GM21515 (cell line): ENCODE measurements around the gene TMED3.

Experiments used
- ATAC-seq: cut with Tn5 transposase; IDR thresholded peaks from one replicate; pipeline ENCODE4 v1.9.1; 2021; ENCODE audit not compliant: unreplicated experiment

The TMED3 gene

DNA sequence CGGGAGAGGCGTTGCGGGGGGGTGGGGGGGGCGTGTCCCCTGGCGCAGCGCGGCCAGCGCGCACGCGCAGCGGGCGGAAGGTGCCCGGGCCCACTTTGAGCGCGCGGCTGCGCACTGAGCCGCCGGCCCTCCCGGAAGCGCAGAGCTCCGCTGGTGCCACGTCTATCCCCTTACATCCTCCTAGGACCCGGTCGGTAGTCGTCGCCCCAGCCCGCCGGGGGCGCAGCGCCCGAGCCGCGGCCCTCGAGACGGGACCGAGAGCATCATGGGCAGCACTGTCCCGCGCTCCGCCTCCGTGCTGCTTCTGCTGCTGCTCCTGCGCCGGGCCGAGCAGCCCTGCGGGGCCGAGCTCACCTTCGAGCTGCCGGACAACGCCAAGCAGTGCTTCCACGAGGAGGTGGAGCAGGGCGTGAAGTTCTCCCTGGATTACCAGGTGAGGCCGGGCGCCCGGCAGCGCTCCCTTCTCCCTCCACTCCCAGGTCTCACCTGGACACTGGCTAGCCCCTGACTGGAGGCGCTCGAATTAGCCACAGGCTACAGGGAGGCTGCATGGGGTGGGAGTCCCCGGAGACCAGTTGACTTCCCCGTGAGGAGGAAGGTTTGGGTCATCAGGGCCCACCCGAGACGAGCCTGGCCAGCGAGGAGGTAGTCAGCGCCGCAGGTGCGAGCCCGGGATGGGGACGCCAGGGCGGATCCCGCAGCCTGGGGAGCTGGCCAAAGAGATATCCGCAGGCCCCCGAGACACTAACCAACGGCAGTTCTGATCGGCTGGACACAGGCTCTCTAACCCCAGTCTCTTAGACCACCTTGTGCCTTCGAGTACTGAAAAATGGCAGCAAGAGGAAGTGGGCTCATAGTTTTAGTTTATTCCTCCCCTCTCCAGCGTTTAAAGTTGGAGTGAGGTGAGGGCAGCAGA is at the start of gene TMED3:
TMED3 (plus strand) TSS at position 128 of the 916 bp plus-strand sequence; CDS start at position 266, 138 bp downstream.
- peak; percentile 93 for ATAC-seq

DNA sequence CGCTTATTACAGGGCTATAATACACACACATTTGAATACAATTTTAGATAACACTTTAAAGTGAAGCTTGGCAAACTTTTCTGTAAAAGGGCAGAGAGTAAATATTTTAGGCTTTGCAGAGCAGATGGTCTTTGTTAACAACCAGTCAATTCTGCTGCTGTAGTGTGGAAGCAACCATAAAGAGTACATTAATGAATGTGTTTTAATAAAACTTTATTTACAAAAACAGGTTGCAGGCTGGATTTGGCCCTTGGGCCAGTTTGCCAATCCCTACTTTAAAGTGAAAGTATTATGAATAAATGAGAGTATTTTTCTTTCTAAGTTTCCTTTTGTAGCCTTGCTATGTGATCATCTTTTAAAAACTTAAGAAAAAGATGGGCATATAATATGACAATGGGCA is 49.1 kb upstream of the TMED3 start:
- no peak for ATAC-seq

DNA sequence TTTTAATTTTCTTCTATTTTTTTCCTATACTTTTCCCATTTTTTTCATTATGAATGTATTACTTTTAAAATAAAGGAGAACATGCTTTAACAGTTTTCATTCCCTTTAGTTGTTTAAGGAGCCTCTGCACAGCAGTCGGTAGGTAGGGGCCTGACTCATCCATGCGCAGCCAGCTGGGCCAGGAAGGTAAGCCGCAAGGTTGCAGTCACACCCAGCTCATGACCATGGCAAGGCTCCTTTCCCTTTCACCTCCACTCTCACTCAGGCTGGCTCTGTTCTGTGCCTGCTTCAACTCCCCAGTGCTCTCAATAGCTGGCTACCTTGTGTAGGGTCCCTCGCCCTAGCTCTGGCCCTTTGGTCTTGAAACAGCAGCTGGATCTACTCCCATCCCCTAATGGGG is 45.7 kb upstream of the TMED3 start:
- ATAC-seq: no peak

DNA sequence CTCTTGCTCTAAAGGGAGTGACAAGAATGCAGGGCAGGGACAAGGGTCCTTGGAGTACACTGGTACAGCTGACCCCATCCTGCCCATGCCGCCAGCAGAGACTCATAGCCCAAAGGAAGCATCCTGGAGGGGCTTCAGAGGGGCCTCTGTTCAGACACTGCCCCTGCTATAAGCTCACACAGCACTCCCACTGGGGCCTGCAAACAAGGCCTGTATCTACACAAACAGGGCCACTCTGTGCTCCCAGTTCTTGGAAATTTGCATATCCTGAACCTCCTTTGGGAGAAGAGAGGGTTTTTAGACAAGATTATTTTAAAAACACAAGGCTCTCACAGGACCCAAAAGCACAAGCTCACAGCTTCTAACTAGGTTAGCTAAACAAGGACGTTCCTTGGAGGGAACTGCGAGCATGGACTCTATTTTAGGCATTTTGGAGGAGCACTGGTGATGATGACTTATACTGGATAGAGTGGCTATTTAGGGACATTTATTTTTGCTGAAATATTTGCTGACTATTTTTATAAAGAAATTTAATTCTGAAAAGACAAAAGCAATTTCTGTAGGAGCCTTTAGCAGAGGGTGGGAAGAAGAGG is 44.8 kb upstream of the TMED3 start:
- no peak for ATAC-seq

DNA sequence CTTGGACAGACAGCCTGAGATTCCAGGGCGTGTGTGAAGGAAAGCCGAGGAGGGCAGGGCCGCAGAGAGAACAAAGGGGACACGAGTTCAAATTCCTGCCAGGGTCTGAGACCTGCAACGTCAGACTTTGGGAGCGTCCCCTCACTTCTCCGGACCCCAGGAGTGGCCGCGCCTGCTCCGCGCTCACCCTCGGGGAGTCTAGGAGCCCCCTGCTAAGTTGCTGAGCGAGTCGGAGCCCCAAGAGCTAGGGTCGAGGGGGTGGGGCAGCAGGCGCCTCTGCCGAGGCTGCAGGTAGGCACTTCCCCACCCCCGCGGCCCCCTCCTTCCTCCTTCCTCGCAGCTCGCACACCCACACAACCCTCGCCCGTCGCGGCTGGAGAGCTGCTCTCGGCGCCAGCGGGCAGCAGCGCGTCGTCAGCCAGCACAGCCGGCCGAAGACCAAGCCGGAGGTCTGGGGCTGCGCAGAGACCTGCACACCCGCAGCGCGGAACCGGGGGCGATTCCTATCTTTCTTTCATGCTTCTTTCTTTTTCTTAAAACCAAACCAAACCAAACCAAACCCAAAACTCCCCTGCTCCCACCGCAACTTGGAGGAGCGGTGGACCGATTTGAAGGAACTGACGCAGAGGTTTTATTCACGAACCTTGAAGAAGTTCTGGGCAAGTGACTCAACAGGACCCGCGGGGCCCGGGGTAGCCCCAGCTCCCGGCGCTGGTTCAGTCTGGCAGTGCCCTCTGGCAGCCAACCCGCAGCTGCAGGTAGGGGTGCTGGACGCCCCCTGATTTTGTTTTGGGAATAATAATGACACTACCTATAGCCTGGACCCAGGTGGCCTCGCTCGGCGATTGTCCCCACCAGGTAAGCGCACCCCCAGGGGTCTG is 28.3 kb upstream of the TMED3 start, which contains the start of gene ANKRD34C:
ANKRD34C (plus strand) TSS at position 352 of the 881 bp plus-strand sequence. CDS start 10,563 bp downstream, outside the sequence.
- no peak for ATAC-seq

DNA sequence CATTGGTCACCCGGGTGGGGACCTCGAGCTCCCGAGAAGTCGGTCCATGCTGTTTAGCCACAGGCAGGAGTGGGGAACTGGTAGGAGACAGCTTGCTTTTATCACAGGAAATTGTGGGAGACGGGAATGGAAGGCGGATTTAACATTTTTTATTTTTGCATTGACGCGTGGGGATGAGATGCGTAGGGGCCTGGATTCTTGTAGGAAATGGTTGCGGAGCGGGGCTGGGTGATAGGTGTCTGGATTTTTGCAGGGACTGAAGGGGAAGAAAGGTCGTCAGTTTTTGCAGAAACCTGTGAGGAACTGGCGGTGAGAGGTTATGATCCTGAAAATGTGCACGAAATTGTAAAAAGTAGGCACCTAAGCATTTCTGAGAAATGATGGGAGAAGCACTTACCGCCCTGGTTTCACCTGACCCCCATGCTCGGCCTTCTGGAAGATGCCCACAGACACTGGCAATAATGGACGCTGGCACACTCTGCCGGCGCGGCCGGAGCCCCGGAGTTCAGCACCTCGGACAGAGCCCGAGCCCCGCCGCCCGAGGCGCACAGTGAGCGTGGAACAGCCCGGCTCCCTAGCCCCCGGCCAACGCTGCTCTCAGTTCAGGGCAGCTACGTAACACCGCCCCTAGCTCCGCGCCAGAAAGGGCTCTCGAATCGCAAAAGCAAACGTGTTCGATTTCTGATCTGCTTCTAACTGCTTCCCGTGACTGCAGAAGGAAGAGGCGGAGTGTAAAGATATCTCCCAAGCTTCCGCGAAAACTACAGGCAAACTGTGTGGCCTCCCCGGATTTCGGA is 27.5 kb upstream of the TMED3 start:
- no peak for ATAC-seq

DNA sequence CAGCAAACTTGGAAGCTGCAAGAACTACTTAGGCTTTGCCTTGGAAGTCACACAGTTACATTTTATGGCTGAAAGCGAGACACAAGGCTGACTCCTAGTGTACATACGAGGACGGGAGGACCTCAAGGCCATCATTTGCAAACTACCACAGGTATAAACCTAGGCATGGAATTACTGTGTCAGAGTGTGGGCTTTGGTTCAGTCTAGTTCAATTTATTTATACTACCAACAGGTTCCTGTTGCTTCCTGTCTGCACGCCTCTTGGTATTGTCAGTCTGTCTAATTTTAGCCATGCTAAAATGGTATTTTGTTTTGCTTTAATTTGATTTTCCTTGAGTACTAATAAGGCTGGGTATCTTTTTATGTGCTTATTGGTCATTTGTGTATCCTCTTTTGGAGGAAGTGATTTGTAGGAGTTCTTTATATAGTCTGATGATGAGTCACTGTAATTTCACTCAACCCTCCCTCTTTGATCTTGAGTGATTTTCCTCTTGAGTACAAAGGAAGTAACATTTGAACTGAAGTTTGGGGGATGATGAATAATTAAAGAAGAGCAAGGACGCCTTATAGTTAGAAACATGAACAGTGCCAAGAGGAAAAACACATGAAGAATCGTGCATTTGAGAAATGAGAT is 20.2 kb upstream of the TMED3 start:
- no peak for ATAC-seq

DNA sequence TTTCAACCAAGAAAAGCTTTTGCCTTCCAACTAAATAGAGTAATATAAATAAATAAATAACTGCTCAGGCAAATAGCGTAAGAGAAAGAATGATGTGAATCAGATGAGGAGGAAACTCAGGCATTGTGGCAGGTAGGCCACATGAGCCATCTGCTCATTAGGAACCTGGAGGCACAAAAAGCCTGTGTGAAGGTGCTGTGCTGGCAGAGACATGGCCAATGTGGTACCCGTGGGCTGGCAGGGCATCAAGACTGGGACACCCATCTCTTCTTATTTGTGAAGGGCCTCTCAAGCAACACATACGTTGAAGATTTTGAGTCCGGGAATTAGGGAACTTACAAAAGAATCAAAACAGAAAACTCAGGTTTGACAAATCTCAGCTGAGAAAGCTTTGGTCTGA is 18.9 kb upstream of the TMED3 start:
- ATAC-seq: no peak

DNA sequence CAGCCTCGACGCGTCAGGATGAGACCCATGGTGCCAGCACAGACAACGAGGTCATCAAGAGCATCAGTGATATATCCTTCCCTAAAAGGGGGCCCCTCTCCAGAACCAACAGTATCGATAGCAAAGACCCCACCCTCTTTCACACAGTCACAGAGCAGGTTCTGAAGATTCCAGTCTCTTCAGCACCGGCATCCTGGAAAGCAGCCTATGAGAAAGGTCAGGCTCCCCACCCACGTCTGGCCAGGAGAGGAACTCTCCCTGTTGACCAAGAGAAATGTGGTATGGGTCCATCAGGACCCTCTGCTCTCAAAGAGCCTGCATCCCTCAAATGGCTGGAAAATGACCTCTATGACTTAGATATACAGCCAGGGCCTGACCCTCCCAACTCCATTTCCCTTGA is 16.8 kb upstream of the TMED3 start:
- no peak for ATAC-seq

DNA sequence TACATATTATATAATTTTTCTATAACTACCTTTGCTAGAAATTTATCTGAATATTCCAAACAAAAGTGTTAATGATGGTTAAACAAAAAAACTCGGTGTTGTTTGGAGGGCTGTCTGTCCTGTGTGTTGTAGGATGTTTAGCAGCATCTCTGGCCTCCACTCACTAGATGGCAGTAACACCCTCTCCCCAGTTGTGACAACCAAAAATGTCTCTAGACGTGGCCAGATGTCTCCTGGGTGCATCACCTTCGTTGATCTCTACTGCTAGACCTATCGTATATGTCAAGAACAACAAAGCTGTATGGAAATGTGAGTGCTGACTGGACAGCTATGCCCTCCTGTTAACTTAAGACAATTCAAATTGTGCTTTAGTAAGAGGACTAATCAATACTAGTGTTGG is 14.3 kb upstream of the TMED3 start:
- no peak for ATAC-seq

DNA sequence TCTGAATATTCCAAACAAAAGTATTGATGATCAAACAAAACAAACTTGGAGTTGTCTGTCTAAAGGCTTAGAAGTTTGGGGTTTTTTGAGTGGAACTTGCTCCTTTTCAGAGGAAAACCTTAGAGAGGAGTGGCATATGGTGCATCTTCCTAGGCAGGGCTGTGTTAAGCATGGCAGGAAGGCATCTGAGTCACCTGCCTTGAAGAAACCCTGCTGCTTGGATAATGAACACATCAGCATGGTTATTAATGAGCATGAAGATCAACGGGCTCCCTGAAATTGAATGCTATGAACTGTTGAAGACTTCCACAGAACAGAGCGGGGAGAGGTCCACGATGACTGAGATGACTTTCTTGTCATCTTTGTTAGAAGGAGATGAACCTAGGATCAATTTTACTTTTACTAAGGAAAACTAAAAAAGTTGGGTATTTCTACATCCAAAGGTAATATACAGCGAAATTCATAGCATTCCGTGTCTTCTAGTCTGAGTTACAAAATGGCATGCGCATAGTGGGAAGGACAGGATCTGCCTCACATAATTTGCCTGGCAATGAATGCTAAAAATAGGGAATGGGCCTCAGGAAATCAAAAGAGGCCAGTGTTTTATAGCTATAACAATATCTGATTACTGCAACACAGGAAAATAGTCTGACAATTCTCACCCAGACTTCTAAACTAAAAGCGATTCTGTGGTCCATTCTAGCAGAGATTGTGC is 11.6 kb upstream of the TMED3 start:
- no peak for ATAC-seq

DNA sequence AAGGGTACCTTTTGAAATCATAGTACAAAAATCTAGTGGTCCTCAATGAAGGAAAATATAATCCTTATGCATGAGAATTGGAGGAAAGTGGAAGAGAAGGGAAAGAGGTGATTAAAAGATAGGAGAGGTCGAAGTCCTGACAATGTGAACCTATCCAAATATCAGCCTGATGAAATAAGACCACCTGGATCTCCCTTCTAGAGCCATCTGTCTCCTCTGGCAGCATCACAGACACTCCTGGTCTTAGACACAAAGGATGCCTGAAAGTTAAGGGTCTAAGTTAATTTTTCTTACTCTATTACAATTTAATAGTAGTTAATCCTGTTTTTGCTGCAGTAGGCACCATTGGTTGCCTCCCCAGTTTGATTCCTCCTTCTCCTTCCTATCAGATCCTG is 11.1 kb upstream of the TMED3 start:
- ATAC-seq: no peak

DNA sequence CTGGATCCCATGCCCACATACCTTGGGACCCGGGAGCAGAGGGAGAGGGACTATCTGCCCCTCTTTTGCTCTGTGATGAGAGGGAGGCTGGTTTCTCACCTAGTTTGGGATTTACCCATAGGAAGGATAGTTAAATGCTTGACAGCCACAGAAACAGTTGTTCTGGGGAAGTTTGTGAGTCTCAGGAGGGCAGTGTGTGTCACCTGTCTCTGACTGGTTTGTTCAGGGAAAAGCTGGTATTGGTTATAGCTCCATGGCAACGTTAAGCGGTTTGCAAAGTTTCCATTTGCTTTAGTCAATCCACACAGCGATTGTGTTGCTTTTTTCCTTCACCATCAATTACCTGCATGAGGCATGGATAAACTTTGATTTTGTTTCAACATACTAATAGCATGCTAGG is 3.7 kb upstream of the TMED3 start:
- no peak for ATAC-seq

DNA sequence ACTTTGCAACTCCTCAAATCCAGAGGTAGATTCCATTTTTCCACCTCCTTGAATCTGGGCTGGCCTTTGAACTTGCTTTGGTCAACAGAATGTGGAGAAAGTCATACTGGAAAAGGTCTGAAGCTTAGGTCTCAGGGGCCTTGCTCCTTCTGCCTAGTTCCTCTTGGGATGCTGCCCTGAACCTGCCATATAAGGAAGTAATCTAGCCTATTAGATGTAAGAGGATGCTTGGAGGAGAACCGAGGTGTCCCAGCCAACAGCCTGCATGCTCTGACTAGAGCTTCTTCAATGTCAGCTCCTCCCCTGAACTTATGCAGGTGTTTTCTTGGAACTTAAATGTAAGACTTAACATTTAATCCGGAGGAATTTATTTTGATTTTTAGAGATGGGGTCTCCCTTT is 2.0 kb upstream of the TMED3 start:
- ATAC-seq: no peak

DNA sequence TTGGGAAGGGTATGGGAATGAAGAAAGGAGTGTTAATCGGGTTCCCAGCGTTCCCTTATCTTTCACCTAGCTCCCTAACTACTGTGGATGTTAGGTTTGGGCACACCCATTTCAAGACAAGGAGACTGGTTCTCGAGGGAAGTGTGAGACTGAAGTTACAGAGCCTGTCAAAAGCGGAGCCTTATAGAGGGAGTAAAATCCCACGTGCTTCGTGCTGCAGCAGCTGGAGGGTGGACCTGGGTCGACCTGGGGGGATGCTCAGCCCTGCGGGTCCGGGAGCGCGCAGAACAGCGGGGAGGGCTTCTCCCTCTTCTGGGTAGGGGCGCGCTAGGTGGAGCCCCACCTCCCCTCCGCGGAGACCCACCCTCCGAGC is 314 bp upstream of the TMED3 start:
- peak; percentile 33 for ATAC-seq

DNA sequence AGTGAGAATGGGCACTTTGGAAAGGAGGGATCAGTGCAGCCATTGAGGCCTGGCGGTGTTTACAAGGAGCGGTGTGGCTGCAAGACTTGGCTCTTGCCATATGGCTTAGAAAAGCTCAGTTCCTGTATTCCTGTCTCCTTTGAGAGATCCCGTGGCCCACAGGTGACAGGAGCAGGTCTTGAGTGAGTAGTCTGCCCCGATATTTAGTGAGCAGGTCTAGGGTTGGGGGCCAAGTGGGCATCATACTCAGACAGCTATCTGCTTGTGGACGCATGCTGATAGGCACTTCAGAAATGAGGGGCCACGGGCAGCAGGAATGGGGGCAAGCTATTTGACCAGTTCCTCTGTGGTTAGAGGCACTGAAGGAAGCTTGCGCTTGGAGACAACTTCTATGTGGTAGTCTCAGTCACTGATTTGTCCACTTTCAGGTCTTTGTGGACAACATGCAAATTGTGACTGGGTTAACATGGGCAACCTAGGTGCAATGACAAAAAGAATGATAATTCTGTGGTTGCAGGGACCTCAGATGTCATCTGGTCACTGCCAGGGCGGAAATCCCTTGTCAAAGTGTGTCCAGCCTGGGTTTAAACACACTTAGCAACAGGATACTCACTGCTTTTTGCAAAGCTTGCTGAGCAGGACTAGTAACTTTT is 1.1 kb downstream of the TMED3 start:
- ATAC-seq: no peak

DNA sequence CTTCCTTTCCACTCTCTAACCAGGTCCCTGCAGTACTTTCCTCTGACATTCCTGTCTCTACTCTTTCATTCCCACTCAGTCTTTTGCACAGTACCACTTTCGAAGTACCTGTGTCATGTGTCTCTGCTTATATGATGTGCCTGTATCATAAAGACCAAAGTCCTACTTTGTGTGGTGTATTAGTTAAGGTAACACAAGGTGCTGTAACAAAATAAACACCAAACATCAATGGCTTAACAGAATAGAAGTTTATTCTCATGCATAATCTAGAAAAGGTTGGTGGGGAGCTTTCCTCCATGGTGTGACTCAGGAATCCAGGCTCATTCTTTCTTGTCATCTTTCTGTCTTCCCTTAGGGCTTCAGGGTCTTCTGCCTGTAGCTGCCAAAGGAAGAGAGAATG is 3.3 kb downstream of the TMED3 start:
- ATAC-seq: no peak

DNA sequence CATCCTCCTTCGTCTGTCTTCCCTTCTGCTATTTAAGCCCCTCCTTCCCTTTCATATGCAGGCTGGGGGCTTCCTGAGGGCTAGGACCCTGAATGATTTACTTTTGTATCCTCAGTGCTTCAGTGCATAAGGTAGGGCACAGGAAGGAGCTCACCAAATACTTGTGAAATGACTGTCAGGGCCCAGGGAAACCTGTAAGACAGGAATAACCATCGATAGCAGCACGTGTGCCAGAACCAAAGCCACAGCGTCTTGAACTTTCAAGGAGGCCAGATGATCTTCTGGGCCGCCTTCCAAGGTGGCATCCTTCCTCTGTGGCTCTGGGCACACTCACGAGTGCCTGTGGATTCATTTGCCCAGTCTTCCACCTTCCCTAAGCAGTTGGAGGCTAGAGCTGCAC is 3.9 kb downstream of the TMED3 start:
- ATAC-seq: no peak
